Adrenal gland (tissue), 12 donors: ENCODE measurements around the gene KLF14. TPM values are rescaled to one million over a fixed set of nuclear protein-coding genes. Genes with fewer than 3 reads are reported as not detected.

Experiments
- DNase-seq, 7 donors: peaks; one replicate each; pipeline ENCODE4 v3.0.0-alpha.2; 2019 to 2020
- H3K27ac ChIP-seq, 5 donors: fragments of 200-600 bp; sonication (generic) in 4 of 5; 1 replicate in 3 of 5; 2 replicates in 2 of 5; pipeline versions ENCODE4 v1.5.1 to v1.8.0; 2016 to 2020; ENCODE audit warnings: mild to moderate bottlenecking in 1 of 5
- H3K27me3 ChIP-seq: fragments of 200-600 bp; 2 replicates; pipeline ENCODE4 v1.8.0; 2021
- H3K36me3 ChIP-seq, 2 donors: fragments of 200-600 bp; replicated peaks in 1 of 2; 1 replicate in 1 of 2; 2 replicates in 1 of 2; pipeline versions ENCODE4 v1.5.1 to v1.8.0; 2018 to 2022
- H3K4me1 ChIP-seq, 2 donors: fragments of 200-600 bp; replicated peaks in 1 of 2; 1 replicate in 1 of 2; 2 replicates in 1 of 2; pipeline versions ENCODE4 v1.5.1 to v1.8.0; 2018 to 2021
- H3K4me3 ChIP-seq, 4 donors: fragments of 200-600 bp; sonication (generic) in 3 of 4; one replicate each; pipeline ENCODE4 v1.5.1; 2016 to 2018
- H3K9me3 ChIP-seq, 3 donors: fragments of 200-600 bp; sonication (generic) in 1 of 3; replicated peaks in 1 of 3; 1 replicate in 2 of 3; 2 replicates in 1 of 3; pipeline versions ENCODE4 v1.5.1 to v1.8.0; 2016 to 2021
- POLR2A ChIP-seq, 2 donors: fragments of 450-650 bp; IDR thresholded peaks; one replicate each; pipeline ENCODE4 v1.6.1; 2017; ENCODE audit warnings: antibody characterized with exemption in 2 of 2, mild to moderate bottlenecking in 2 of 2, moderate library complexity in 1 of 2
- WGBS, 4 donors: extraction: QIAGEN DNeasy Blood & Tissue Kit in 2 of 4; methylation state at CpG; one replicate each; pipeline versions ENCODE4 v1.1.5 to v1.1.7; 2013 to 2017; 5-methylcytosine and 5-hydroxymethylcytosine counted together
- intact Hi-C, 2 donors: fragments of 100-400 bp; cut with DNase I; formaldehyde crosslinking; loops; one replicate each; pipeline versions ENCODE4 v1.14.1 to v1.15.0; 2022 to 2023
- polyA plus RNA-seq, 3 donors: library from polyadenylated mRNA; stranded (reverse); fragments of 200-250 nt in 2 of 3; fragments of 350-450 nt in 1 of 3; fragmentation: Illumina TruSeq in 1 of 3; extraction: RNeasy Lipid Tissue Mini Kit (QIAGEN cat#74804) in 1 of 3; gene quantifications; one replicate each; pipeline ENCODE4 v1.2.3, GENCODE V29; 2013 to 2014
- total RNA-seq, 9 donors: library from RNA; depleted of rRNA in 4 of 9; stranded (reverse); fragments of >200 nt in 4 of 9; fragments of 120-200 nt in 1 of 9; fragmentation: NEBNext Ultra II Directional in 1 of 9; extraction: Animal tissue kit (Norgen Biotek cat#: 25700) in 1 of 9; gene quantifications; one replicate each; pipeline versions ENCODE4 v1.1.0 to v1.2.4, GENCODE V29; 2013 to 2023
- TF ChIP-seq, protein P1 (sequence below), 6 experiments: fragments of 450-650 bp in 4 of 6; fragments of 200-600 bp in 2 of 6; sonication (generic) in 1 of 6; IDR thresholded peaks; 1 replicate in 5 of 6; 2 replicates in 1 of 6; pipeline versions ENCODE4 v1.5.1 to v1.8.0; 2016 to 2021; ENCODE audit warnings: antibody characterized with exemption in 6 of 6, mild to moderate bottlenecking in 2 of 6, moderate library complexity in 1 of 6
- donor health status: healthy with polysubstance abuse.
- donor health status: Bipolar disorder and iron deficiency.
- donor health status: DM: yes; HTN: yes; CAD: no.
- donor health status: DM: no; HTN: no; CAD: no.
- donor health status: DM: no; HTN: no; CAD: no.
- donor health status: DM: yes; HTN: yes; CAD: no.

Gene KLF14
- total and polyA plus RNA-seq, 12 donors, result 0.39 to 3.2 (median 1.2) TPM

GRCh38 chr7:130708766-130709165 is 25.2 kb downstream of the KLF14 start:
- Histone ChIP-seq H3K4me3 (no peak overlapping the region), H3K27me3 (no peaks in the 10 kb centered on the region), H3K27ac (no peak overlapping the region), H3K36me3 (no peaks in the 10 kb centered on the region), H3K4me1 (no peaks in the 10 kb centered on the region), H3K9me3 (no peaks in the 10 kb centered on the region)
- WGBS, 4 donors, result 77 to 92% (median 86%) methylated on average over 4 of the region's 4 CpGs
- intact Hi-C loops, result no loop called here
- TF ChIP-seq, protein P1, sequence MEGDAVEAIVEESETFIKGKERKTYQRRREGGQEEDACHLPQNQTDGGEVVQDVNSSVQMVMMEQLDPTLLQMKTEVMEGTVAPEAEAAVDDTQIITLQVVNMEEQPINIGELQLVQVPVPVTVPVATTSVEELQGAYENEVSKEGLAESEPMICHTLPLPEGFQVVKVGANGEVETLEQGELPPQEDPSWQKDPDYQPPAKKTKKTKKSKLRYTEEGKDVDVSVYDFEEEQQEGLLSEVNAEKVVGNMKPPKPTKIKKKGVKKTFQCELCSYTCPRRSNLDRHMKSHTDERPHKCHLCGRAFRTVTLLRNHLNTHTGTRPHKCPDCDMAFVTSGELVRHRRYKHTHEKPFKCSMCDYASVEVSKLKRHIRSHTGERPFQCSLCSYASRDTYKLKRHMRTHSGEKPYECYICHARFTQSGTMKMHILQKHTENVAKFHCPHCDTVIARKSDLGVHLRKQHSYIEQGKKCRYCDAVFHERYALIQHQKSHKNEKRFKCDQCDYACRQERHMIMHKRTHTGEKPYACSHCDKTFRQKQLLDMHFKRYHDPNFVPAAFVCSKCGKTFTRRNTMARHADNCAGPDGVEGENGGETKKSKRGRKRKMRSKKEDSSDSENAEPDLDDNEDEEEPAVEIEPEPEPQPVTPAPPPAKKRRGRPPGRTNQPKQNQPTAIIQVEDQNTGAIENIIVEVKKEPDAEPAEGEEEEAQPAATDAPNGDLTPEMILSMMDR (IDR thresholded peaks at IDR 0.05), result no peak
- no peak for TF ChIP-seq POLR2A (IDR thresholded peaks at IDR 0.05)
- DNase-seq, result no peak

DNA sequence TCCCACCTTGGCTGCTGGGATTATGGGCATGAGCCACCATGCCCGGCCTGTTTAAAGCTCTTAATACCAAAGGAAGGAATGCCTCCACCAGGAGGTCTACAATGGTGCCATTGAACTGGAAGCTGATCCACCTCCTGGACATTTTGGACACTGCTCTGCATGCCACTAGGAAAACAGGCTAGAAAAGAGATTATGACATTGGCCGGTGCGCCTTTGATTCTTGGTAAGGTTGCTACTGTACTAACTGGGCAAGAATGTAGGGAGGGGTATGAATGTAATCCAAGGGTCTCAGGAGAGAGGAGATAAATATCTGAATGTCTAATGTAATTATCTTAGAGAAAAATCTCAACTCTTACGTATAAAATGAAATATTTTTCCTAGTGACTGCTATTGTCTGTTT is 26.0 kb downstream of the KLF14 start:
- intact Hi-C loops, result no loop called here
- no peak for TF ChIP-seq POLR2A (IDR thresholded peaks at IDR 0.05)
- TF ChIP-seq, protein P1 (IDR thresholded peaks at IDR 0.05), result no peak
- H3K4me1 ChIP-seq, result no peaks in the 10 kb centered on the region

GRCh38 chr7:130703851-130704250 is 30.2 kb downstream of the KLF14 start:
- Histone ChIP-seq H3K27me3 (no peaks in the 10 kb centered on the region), H3K36me3 (no peaks in the 10 kb centered on the region), H3K4me3 (no peak overlapping the region), H3K27ac (no peak overlapping the region), H3K4me1 (no peaks in the 10 kb centered on the region), H3K9me3 (no peaks in the 10 kb centered on the region)
- DNase-seq, result no peak
- TF ChIP-seq POLR2A (IDR thresholded peaks at IDR 0.05), result no peak
- TF ChIP-seq, protein P1 (IDR thresholded peaks at IDR 0.05), result no peak
- WGBS, 4 donors, result 63 to 81% (median 71%) methylated on average over 1 of the region's 1 CpG
- intact Hi-C loops, result no loop called here

More for the DNA sequence above, 26.0 kb downstream of the KLF14 start:
- Histone ChIP-seq H3K27me3 (no peaks in the 10 kb centered on the region), H3K9me3 (no peaks in the 10 kb centered on the region), H3K4me3 (no peak overlapping the region), H3K36me3 (no peaks in the 10 kb centered on the region), H3K27ac (no peak overlapping the region)
- DNase-seq, result no peak
- WGBS, 4 donors, result 93 to 95% (median 94%) methylated on average over 4 of the region's 4 CpGs

DNA sequence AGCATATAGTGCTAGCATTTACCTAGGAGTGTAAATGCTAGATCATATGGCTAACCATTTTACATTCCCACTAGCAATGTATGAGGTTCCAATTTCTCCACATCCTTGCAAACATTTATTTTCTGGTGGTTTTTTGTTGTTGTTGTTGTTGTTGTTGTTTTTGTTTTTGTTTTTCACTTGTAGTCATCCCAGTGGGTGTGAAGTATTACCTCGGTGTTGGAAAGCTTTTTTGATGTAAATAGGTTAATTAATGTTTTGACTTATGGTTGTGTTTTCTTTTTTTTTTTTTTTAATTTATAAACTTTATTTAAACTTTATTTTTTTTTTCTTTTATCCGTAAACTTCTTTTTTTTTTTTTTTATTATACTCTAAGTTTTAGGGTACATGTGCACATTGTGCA is 32.4 kb downstream of the KLF14 start:
- no peak for DNase-seq
- Histone ChIP-seq H3K36me3 (no peaks in the 10 kb centered on the region), H3K4me3 (no peak overlapping the region), H3K27ac (no peak overlapping the region), H3K27me3 (no peaks in the 10 kb centered on the region), H3K4me1 (no peaks in the 10 kb centered on the region), H3K9me3 (no peaks in the 10 kb centered on the region)
- 60 to 96% (median 90%) methylated on average over 2 of the region's 2 CpGs for WGBS, 4 donors
- no peak for TF ChIP-seq POLR2A (IDR thresholded peaks at IDR 0.05)
- TF ChIP-seq, protein P1 (IDR thresholded peaks at IDR 0.05), result no peak
- intact Hi-C loops, result no loop called here
